Loucy (cell line): ENCODE data around the gene BICRAL.

ENCODE experiments used
- CTCF ChIP-seq: fragments of 200-600 bp; sonication (generic); conservative IDR thresholded peaks from 2 replicates; pipeline ENCODE4 v1.5.1; 2014; ENCODE audit warnings: mild to moderate bottlenecking, antibody characterized with exemption, low read length
- EZH2phosphoT487 ChIP-seq: fragments of 200-600 bp; IDR thresholded peaks from 2 replicates; pipeline ENCODE4 v1.6.1; 2018; ENCODE audit warnings: antibody characterized with exemption, mild to moderate bottlenecking, moderate library complexity, borderline replicate concordance

- TF ChIP-seq CTCF (peak; percentile 71), EZH2phosphoT487 (no peak)
Measured at GRCh38 chr6:42898891-42899361, 117.1 kb downstream of the BICRAL start.
